Kidney (tissue), 14 donors: Measurements from ENCODE around the gene MIEF1. TPM values are rescaled to one million over a fixed set of nuclear protein-coding genes. Genes with fewer than 3 reads are reported as not detected.

Experiments
- DNase-seq, 5 donors: peaks; one replicate each; pipeline ENCODE4 v3.0.0-alpha.2; 2013 to 2020
- FAIRE-seq: peaks from 2 replicates; lab custom pipeline; 2012; peaks lifted over from hg19 to GRCh38; lab: Jason Lieb, UNC
- H3K27ac ChIP-seq, 2 donors: one replicate each; pipeline ENCODE4 v1.7.0; 2013; ENCODE audit warnings: low read depth in 2 of 2, low read length in 2 of 2, inconsistent platforms in 1 of 2
- H3K27me3 ChIP-seq: one replicate; pipeline ENCODE4 v1.7.1; 2013; ENCODE audit warnings: low read length, inconsistent platforms; ENCODE audit not compliant: control insufficient read depth, insufficient read depth
- H3K36me3 ChIP-seq, 3 donors: one replicate each; pipeline versions ENCODE4 v1.7.0 to v1.7.1; 2013; ENCODE audit warnings: low read length in 3 of 3, control low read depth in 1 of 3, inconsistent platforms in 1 of 3; ENCODE audit not compliant: insufficient read depth in 3 of 3, control insufficient read depth in 2 of 3
- H3K4me1 ChIP-seq, 3 donors: one replicate each; pipeline versions ENCODE4 v1.7.0 to v1.7.1; 2013; ENCODE audit warnings: low read length in 3 of 3, inconsistent platforms in 1 of 3, low read depth in 1 of 3; ENCODE audit not compliant: control insufficient read depth in 2 of 3, insufficient read depth in 2 of 3
- H3K4me3 ChIP-seq, 3 donors: one replicate each; pipeline versions ENCODE4 v1.7.0 to v1.8.1; 2013; ENCODE audit warnings: low read length in 3 of 3, control low read depth in 1 of 3, inconsistent platforms in 1 of 3
- H3K9ac ChIP-seq, 3 donors: one replicate each; pipeline versions ENCODE4 v1.7.0 to v1.7.1; 2013; ENCODE audit warnings: low read length in 3 of 3, control low read depth in 1 of 3, inconsistent platforms in 1 of 3
- H3K9me3 ChIP-seq, 3 donors: one replicate each; pipeline versions ENCODE4 v1.7.0 to v1.7.1; 2013; ENCODE audit warnings: low read length in 3 of 3, control low read depth in 1 of 3, inconsistent platforms in 1 of 3; ENCODE audit not compliant: control insufficient read depth in 2 of 3, insufficient read depth in 1 of 3
- intact Hi-C: fragments of 100-400 bp; cut with DNase I; formaldehyde crosslinking; loops from one replicate; pipeline ENCODE4 v1.11.1; 2022
- polyA plus RNA-seq: library from polyadenylated mRNA; stranded (reverse); fragments of 350-450 nt; fragmentation: Illumina TruSeq; extraction: RNeasy Lipid Tissue Mini Kit (QIAGEN cat#74804); gene quantifications from one replicate; pipeline ENCODE4 v1.2.3, GENCODE V29; 2014; ENCODE audit warnings: low read depth, low replicate concordance; ENCODE audit not compliant: insufficient read depth
- total RNA-seq: library from RNA; stranded (reverse); fragmentation: NEBNext Ultra II Directional; extraction: Animal tissue kit (Norgen Biotek cat#: 25700); gene quantifications from one replicate; pipeline ENCODE4 v1.2.1, GENCODE V29; 2021
- TF ChIP-seq, protein P1 (sequence below): IDR thresholded peaks from 3 replicates; pipeline ENCODE4 v1.5.1; 2012; ENCODE audit warnings: mild to moderate bottlenecking, moderate library complexity, borderline replicate concordance; ENCODE audit not compliant: insufficient read depth; ENCODE audit errors: extremely low read depth
- donor health status: control.
- donor health status: control.
- donor health status: control.
- donor health status: control.
- donor health status: control.
- donor health status: DM: yes; HTN: yes; CAD: no.
- donor health status: Normal renal cell carcinoma (clear cell type).

Gene MIEF1
- total and polyA plus RNA-seq, 2 donors from 2014 or later: 13.0 to 27.9 TPM

DNA sequence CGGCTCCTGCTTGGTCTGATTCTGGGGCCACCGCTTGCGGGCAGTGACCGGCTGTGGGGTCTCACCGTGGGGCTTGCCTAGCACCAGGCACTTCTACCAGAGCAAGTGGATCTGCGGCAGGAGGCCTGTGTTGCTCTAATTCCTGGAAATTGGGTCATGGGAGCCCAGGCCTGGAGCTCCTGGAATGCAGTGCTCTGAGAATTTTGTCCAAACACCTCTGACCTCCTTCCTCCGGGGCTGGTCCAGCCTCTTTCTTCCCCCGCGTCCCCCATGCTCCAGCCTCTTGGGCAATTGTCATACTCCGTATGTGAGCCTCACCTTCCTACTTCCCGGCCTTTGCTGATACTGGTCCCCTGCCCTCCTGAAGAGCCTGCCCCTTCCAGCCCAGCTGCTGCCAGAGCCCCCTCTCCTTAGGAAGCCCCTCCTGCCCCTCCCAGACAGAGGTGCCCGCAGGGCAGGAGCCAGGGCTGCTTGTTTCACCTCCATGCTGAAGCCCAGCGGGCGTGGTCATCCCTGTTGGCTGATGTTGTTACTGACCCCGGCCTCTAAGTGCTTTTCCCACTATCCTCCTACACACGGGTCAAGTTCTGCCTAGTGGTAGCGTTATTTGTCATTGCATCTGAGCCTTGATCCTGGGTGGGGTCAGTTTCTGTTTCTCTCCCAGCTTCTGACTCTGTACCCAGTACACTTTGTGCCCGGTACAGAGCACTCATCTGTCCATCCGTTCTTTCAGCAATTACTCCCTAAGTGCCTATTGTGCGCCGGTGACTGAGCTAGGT is 35.7 kb upstream of the MIEF1 start:
- H3K36me3 ChIP-seq: no peaks in the 10 kb centered on the region
- no peaks in the 10 kb centered on the region for H3K9me3 ChIP-seq
- H3K27ac ChIP-seq: peak overlapping the region in 1 of 2 donors; percentile 55
- no peak overlapping the region for H3K4me3 ChIP-seq
- no peaks in the 10 kb centered on the region for H3K27me3 ChIP-seq
- intact Hi-C loops: no loop called here
- FAIRE-seq: no peak
- peaks cover 0 to 32% (median 12%) of the 10 kb centered on the region in 3 donors for H3K4me1 ChIP-seq
- no peak for DNase-seq
- no peak overlapping the region for H3K9ac ChIP-seq
- TF ChIP-seq, protein P1, sequence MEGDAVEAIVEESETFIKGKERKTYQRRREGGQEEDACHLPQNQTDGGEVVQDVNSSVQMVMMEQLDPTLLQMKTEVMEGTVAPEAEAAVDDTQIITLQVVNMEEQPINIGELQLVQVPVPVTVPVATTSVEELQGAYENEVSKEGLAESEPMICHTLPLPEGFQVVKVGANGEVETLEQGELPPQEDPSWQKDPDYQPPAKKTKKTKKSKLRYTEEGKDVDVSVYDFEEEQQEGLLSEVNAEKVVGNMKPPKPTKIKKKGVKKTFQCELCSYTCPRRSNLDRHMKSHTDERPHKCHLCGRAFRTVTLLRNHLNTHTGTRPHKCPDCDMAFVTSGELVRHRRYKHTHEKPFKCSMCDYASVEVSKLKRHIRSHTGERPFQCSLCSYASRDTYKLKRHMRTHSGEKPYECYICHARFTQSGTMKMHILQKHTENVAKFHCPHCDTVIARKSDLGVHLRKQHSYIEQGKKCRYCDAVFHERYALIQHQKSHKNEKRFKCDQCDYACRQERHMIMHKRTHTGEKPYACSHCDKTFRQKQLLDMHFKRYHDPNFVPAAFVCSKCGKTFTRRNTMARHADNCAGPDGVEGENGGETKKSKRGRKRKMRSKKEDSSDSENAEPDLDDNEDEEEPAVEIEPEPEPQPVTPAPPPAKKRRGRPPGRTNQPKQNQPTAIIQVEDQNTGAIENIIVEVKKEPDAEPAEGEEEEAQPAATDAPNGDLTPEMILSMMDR: no peak

DNA sequence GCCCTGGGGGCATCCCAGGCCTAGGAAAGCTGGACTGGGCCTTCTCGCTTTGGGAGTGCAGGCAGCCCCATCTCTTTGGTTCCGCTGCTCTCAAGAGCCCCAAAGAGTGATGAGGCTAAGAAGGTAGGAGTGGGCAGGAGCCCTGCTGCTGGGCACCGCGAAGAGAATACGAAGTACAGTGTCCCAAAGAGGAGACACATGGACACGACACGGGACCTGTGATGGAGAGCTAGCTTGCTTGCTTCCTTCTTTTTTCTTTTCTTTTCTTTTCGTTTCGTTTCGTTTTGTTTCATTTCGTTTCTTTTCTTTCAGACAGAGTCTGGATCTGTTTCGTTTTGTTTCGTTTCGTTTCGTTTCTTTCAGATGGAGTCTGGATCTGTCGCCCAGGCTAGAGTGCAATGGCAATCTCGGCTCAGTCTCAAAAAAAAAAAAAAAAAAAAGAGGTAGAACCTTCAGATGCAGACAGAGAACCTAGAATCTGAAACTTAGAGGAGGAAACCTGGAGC is 34.6 kb upstream of the MIEF1 start:
- H3K9ac ChIP-seq: no peak overlapping the region
- intact Hi-C loops: no loop called here
- no peaks in the 10 kb centered on the region for H3K9me3 ChIP-seq
- H3K4me3 ChIP-seq: no peak overlapping the region
- FAIRE-seq (no peak), DNase-seq (no peak)
- H3K4me1 ChIP-seq: peaks cover 0 to 38% (median 20%) of the 10 kb centered on the region in 3 donors
- no peaks in the 10 kb centered on the region for H3K27me3 ChIP-seq
- no peaks in the 10 kb centered on the region for H3K36me3 ChIP-seq
- no peak overlapping the region for H3K27ac ChIP-seq
- TF ChIP-seq, protein P1: no peak

DNA sequence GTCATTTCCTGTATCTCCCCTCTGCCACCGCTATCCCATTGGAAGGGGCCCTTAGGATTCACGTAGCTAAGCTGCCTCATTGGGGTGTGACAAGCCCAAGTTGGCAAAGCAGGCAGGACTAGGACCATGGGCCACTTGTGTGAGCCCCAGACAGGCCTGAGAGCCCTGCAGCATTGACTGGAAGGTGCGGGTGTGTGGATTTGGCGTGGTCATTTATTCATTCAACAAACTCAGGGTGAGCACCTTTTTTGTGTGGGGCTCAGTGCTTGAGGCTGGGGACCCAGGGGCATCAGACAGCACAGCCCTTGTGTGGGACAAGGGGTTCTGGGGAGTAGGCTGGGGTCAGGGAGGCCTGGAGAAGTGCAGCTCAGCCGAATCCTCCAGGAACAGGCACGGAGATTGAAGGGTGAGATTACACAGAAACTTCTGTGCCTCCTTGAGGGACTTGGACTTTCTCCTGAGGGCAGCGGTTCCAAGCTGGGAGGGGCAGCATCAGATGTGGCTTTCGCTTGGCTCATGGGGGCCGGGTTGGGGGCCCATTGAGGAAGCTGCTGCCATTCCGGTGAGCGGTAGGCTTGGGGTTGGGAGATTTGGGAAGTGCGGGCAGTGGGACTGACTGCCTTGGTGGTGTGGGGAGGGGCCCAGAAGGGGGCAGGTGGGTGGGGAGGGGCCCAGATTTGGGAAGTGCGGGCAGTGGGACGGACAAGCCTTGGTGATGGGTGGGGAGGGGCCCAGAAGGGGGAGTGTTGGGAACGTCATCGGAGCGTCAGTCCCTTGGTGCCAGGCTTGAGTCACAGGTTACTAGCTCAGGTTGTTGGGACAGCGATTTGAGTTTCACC is 33.4 kb upstream of the MIEF1 start:
- intact Hi-C loops: no loop called here
- no peaks in the 10 kb centered on the region for H3K27me3 ChIP-seq
- TF ChIP-seq, protein P1: no peak
- H3K9ac ChIP-seq: no peak overlapping the region
- peak overlapping the region; percentile 23 to 76 for H3K27ac ChIP-seq
- FAIRE-seq (no peak), DNase-seq (no peak)
- no peaks in the 10 kb centered on the region for H3K9me3 ChIP-seq
- peaks cover 5 to 42% (median 28%) of the 10 kb centered on the region in 3 donors for H3K4me1 ChIP-seq
- H3K4me3 ChIP-seq: peak overlapping the region in 2 of 3 donors; percentile 53 to 59
- H3K36me3 ChIP-seq: no peaks in the 10 kb centered on the region
